Calu3 (cell line): ENCODE measurements around the gene GAS2L1. TPM values are rescaled to one million over a fixed set of nuclear protein-coding genes. Genes with fewer than 3 reads are reported as not detected.

Experiments used
- BruUV-seq: library from RNA; stranded (reverse); fragments of 400-500 nt; replicated peaks from 2 replicates; lab custom pipeline; 2021; lab: Mats Ljungman, UMichigan
- CTCF ChIA-PET: fragments of 300-600 bp; sonication (Branson Sonifier 250); formaldehyde crosslinking; loops from one replicate; lab custom pipeline; 2022; ENCODE audit warnings: antibody characterized with exemption; lab: Charles Lee
- DNase-seq: peaks from one replicate; pipeline ENCODE4 v3.0.0; 2022
- H3K27ac Mint-ChIP-seq: one replicate; pipeline ENCODE4 v1.8.0; 2022; ENCODE audit warnings: mixed read lengths; ENCODE audit not compliant: unreplicated experiment
- H3K27me3 Mint-ChIP-seq: one replicate; pipeline ENCODE4 v1.8.0; 2022; ENCODE audit warnings: mixed read lengths; ENCODE audit not compliant: unreplicated experiment
- H3K36me3 Mint-ChIP-seq: one replicate; pipeline ENCODE4 v1.8.0; 2022; ENCODE audit warnings: mild to moderate bottlenecking, moderate library complexity, mixed read lengths; ENCODE audit not compliant: insufficient read depth, unreplicated experiment
- H3K4me1 Mint-ChIP-seq: one replicate; pipeline ENCODE4 v1.8.0; 2022; ENCODE audit warnings: mild to moderate bottlenecking, low read depth, mixed read lengths; ENCODE audit not compliant: unreplicated experiment
- H3K4me3 Mint-ChIP-seq: one replicate; pipeline ENCODE4 v1.8.0; 2022; ENCODE audit warnings: mild to moderate bottlenecking, low read depth, moderate library complexity, mixed read lengths; ENCODE audit not compliant: unreplicated experiment
- H3K9me3 Mint-ChIP-seq: one replicate; pipeline ENCODE4 v1.8.0; 2022; ENCODE audit warnings: low read depth, mixed read lengths; ENCODE audit not compliant: unreplicated experiment
- intact Hi-C: fragments of 100-400 bp; cut with micrococcal nuclease; formaldehyde crosslinking; loops from one replicate; pipeline ENCODE4 v1.10.0; 2022; ENCODE audit not compliant: unreplicated experiment
- total RNA-seq: library from RNA; stranded (reverse); gene quantifications from 2 replicates; pipeline ENCODE4 v1.2.3, GENCODE V29; 2022
- TF ChIP-seq, protein P1 (sequence below): fragments of 200-600 bp; IDR thresholded peaks from one replicate; pipeline ENCODE4 v1.8.0; 2022; ENCODE audit warnings: antibody characterized with exemption; ENCODE audit not compliant: unreplicated experiment

Gene GAS2L1
- total RNA-seq, 1 experiment from 2014 or later = 16.9 TPM

DNA sequence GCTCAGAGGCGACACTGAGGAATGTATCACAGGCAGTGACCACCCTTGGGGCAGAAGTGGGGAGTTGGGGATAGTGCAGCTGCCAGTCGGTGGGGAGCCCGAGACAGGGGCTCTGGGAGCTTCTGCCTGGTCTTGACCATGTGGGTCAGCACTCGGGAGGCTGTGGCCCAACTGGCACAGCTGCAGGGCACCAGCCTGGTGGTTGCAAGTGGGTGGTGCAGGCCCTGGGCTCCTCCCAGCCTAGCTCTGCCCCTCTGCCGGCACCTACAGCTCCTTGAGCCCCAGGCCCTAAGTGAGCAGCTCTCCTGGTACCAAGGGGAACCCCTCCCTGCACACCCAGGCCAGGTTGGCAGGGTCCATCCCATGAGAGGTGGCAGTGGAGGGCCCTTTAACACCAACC, 21.6 kb downstream of the GAS2L1 start:
- TF ChIP-seq, protein P1, sequence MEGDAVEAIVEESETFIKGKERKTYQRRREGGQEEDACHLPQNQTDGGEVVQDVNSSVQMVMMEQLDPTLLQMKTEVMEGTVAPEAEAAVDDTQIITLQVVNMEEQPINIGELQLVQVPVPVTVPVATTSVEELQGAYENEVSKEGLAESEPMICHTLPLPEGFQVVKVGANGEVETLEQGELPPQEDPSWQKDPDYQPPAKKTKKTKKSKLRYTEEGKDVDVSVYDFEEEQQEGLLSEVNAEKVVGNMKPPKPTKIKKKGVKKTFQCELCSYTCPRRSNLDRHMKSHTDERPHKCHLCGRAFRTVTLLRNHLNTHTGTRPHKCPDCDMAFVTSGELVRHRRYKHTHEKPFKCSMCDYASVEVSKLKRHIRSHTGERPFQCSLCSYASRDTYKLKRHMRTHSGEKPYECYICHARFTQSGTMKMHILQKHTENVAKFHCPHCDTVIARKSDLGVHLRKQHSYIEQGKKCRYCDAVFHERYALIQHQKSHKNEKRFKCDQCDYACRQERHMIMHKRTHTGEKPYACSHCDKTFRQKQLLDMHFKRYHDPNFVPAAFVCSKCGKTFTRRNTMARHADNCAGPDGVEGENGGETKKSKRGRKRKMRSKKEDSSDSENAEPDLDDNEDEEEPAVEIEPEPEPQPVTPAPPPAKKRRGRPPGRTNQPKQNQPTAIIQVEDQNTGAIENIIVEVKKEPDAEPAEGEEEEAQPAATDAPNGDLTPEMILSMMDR = no peak
- H3K27ac Mint-ChIP-seq = no peak overlapping the region
- H3K4me3 Mint-ChIP-seq = no peak overlapping the region
- no peaks in the 10 kb centered on the region for H3K27me3 Mint-ChIP-seq
- no peaks in the 10 kb centered on the region for H3K4me1 Mint-ChIP-seq
- peaks cover 36% of the 10 kb centered on the region for H3K36me3 Mint-ChIP-seq
- CTCF ChIA-PET = interaction anchor here (0.6 kb wide), 1 partner anchor 18 kb away, joined by 7 read pairs; no protein-coding TSS in a partner anchor
- H3K9me3 Mint-ChIP-seq = no peaks in the 10 kb centered on the region
- DNase-seq = no peak
- BruUV-seq = TSS peak; percentile 52
- intact Hi-C loops = no loop called here

DNA sequence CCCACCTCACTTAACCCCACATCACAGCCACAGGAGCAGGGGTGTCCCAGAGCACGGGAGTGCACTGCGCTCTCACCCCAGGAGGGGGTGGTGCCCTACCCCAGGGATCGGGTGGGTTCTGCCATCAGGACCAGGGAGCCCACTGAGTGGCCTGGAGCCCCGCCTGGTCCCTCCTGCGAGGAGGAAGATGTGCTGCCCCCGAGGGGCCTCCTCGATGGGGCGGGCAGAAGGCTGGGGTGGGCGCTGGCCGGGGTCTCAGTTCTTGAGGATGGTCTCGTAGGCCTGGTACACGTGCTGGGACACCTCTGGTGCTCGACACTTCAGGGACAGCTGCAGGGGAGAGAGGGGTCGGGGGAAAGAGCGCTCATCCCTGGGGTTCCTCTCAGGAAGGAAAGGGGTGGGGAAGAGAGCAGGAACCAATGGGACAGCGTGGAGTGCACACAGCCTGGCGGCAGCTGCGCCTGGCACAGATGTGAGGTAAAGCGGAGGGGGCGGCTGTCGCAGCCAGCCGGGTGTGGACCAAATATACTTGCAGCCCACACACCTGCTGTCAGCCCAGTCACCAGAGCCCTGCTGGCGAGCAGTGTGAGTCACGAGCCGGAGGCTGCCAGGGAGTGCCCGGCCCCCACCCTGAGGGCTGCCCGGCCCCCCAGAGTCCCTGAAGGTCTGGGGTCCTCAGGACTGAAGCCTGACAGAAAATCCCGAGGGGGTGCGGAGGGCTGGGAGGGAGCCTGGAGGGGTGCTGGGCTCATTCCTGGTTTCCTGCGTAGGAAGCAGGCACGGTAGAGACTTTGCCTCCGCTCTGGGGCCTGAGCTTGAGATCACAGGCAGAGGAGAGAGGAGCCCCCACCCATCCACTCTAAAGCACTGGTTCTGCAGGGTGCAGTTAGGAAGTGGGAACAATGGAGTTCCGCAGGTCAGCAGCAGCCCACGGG, 22.4 kb downstream of the GAS2L1 start:
- CTCF ChIA-PET = interaction anchor here (0.6 kb wide), 3 partner anchors 18 to 511 kb away, joined by 3 to 7 read pairs (median 4); no protein-coding TSS in a partner anchor
- peaks cover 41% of the 10 kb centered on the region for H3K36me3 Mint-ChIP-seq
- no peaks in the 10 kb centered on the region for H3K27me3 Mint-ChIP-seq
- TF ChIP-seq, protein P1 = no peak
- DNase-seq = no peak
- no peak overlapping the region for H3K4me3 Mint-ChIP-seq
- no peaks in the 10 kb centered on the region for H3K4me1 Mint-ChIP-seq
- H3K27ac Mint-ChIP-seq = no peak overlapping the region
- BruUV-seq = no TSS peak
- intact Hi-C loops = no loop called here
- no peaks in the 10 kb centered on the region for H3K9me3 Mint-ChIP-seq

DNA sequence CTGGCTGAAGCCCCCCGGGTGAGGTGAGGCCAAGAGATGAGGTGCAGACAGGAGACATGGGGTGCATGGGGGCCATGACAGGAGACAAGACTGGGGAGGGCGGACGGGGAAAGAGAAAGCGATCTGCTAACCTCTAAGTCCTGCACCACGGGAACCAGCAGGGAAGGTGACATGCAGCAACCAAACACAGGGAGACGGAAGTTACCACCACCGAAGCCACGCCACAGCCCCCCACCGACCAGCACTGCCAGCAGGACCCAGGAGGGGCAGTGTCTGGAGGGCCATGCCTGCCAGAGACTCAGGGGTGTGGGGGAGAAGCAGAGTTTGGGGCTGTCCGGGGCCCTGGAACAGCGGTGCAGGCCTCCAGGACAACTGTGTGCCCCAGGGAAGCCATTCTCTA, 23.1 kb downstream of the GAS2L1 start:
- Mint-ChIP-seq H3K9me3 (no peaks in the 10 kb centered on the region), H3K4me1 (no peaks in the 10 kb centered on the region), H3K4me3 (no peak overlapping the region), H3K27me3 (no peaks in the 10 kb centered on the region), H3K27ac (no peak overlapping the region), H3K36me3 (peaks cover 41% of the 10 kb centered on the region)
- intact Hi-C loops = no loop called here
- TF ChIP-seq, protein P1 = no peak
- CTCF ChIA-PET = interaction anchor here (0.6 kb wide), 2 partner anchors 153 to 512 kb away, joined by 3 to 4 read pairs; no protein-coding TSS in a partner anchor
- no peak for DNase-seq
- BruUV-seq = no TSS peak

DNA sequence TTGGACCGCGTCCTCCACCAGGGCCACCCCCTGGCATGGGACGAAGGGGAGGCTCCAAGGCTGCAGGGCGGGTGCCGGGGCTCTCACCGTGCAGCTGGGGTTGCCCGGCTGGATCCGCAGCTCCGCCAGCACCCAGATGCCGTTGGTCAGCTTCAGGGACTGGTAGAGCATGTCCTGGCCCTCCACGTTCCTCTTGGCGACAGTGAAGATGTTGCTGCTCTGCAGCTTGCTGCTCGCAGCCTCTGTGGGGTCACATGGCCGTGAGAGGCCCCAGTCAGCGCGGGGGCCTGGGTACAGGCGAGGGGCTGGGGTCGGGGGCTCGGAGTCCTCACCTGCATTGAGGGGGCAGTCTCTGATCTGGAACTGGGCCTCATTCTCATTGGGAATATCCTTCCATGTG, 23.8 kb downstream of the GAS2L1 start:
- intact Hi-C loops = no loop called here
- Mint-ChIP-seq H3K27ac (no peak overlapping the region), H3K4me1 (no peaks in the 10 kb centered on the region), H3K36me3 (peaks cover 40% of the 10 kb centered on the region), H3K9me3 (no peaks in the 10 kb centered on the region), H3K27me3 (no peaks in the 10 kb centered on the region), H3K4me3 (no peak overlapping the region)
- DNase-seq = no peak
- TF ChIP-seq, protein P1 = no peak
- BruUV-seq = no TSS peak
- CTCF ChIA-PET = no interaction called here
